SK-N-MC (cell line): ENCODE results near the gene OGFOD1.

Experiments used
- EZH2 ChIP-seq: fragments of 200-600 bp; sonication (generic); IDR thresholded peaks from one replicate; pipeline ENCODE4 v1.6.1; 2017; ENCODE audit warnings: antibody characterized with exemption
- FOXP2 ChIP-seq: optimal IDR thresholded peaks from 2 replicates; pipeline ENCODE3; 2011; ENCODE audit warnings: mild to moderate bottlenecking, moderate library complexity; ENCODE audit not compliant: insufficient read depth; ENCODE audit errors: extremely low read length, control extremely low read depth
- POLR2AphosphoS5 ChIP-seq: IDR thresholded peaks from 2 replicates; pipeline ENCODE4 v1.6.1; 2012; ENCODE audit warnings: mild to moderate bottlenecking, low read depth, low read length, borderline replicate concordance

- TF ChIP-seq POLR2AphosphoS5 (no peak), EZH2 (no peak), FOXP2 (no peak)
Measured at GRCh38 chr16:56411624-56412023, 39.7 kb upstream of the OGFOD1 start.
